PC-3 (cell line): ENCODE results near the gene RECQL5. TPM values are rescaled to one million over a fixed set of nuclear protein-coding genes. Genes with fewer than 3 reads are reported as not detected.

Source experiments
- ATAC-seq: fragments of 200-7000 bp; cut with Tn5 transposase; 2 replicates; pipeline ENCODE4 v1.9.1; 2020; ENCODE audit warnings: mild to moderate bottlenecking, moderate library complexity
- BruUV-seq: library from RNA; stranded (reverse); fragments of 400-500 nt; replicated peaks from 2 replicates; lab custom pipeline; 2021; lab: Mats Ljungman, UMichigan
- CTCF ChIA-PET: fragments of 300-600 bp; sonication (Branson Sonifier 250); formaldehyde crosslinking; loops from one replicate; lab custom pipeline; 2022; ENCODE audit warnings: antibody characterized with exemption; lab: Charles Lee
- POLR2A ChIA-PET: fragments of 300-600 bp; sonication (Branson Sonifier 250); formaldehyde crosslinking; loops from one replicate; lab custom pipeline; 2022; ENCODE audit warnings: antibody characterized with exemption; ENCODE audit not compliant: unreplicated experiment; lab: Charles Lee
- DNase-seq: peaks from one replicate; pipeline ENCODE4 v3.0.0-alpha.2; 2015
- H2AFZ ChIP-seq: fragments of 300-600 bp; sonication (generic); 2 replicates; pipeline ENCODE4 v1.6.0; 2016; ENCODE audit warnings: antibody characterized with exemption, low read length
- H3F3A ChIP-seq: fragments of 300-600 bp; sonication (generic); one replicate; pipeline ENCODE4 v1.6.0; 2017; ENCODE audit warnings: antibody characterized with exemption, low read length, control low read depth, mild to moderate bottlenecking; ENCODE audit not compliant: unreplicated experiment
- H3K27ac ChIP-seq: fragments of 300-600 bp; sonication (generic); 2 replicates; pipeline ENCODE4 v1.5.1; 2016; ENCODE audit warnings: mild to moderate bottlenecking, low read length
- H3K27me3 ChIP-seq: fragments of 300-600 bp; sonication (generic); 2 replicates; pipeline ENCODE4 v1.6.1; 2016; ENCODE audit warnings: low read length, mixed read lengths
- H3K36me3 ChIP-seq: fragments of 300-600 bp; sonication (generic); 2 replicates; pipeline ENCODE4 v1.6.1; 2016; ENCODE audit warnings: low read depth, mixed run types, low read length, mixed read lengths
- H3K4me1 ChIP-seq: fragments of 300-600 bp; sonication (generic); 2 replicates; pipeline ENCODE4 v1.5.1; 2016; ENCODE audit warnings: low read length; ENCODE audit not compliant: insufficient read depth
- H3K4me2 ChIP-seq: fragments of 300-600 bp; sonication (generic); 2 replicates; pipeline ENCODE4 v1.6.0; 2016; ENCODE audit warnings: low read length
- H3K4me3 ChIP-seq: fragments of 300-600 bp; sonication (generic); 2 replicates; pipeline ENCODE4 v1.5.1; 2016; ENCODE audit warnings: mild to moderate bottlenecking, low read length, mixed read lengths
- H3K79me2 ChIP-seq: fragments of 300-600 bp; sonication (generic); 2 replicates; pipeline ENCODE4 v1.6.1; 2017; ENCODE audit warnings: low read length, mixed read lengths
- H3K9ac ChIP-seq: fragments of 300-600 bp; sonication (generic); 2 replicates; pipeline ENCODE4 v1.6.0; 2016; ENCODE audit warnings: mild to moderate bottlenecking, low read length
- H3K9me2 ChIP-seq: fragments of 300-600 bp; sonication (generic); replicated peaks from 2 replicates; pipeline ENCODE4 v1.6.1; 2016; ENCODE audit warnings: mixed run types, low read length, mixed read lengths
- H3K9me3 ChIP-seq: fragments of 300-600 bp; sonication (generic); 2 replicates; pipeline ENCODE4 v1.6.1; 2016; ENCODE audit warnings: low read length, mixed read lengths
- H4K20me1 ChIP-seq: fragments of 300-600 bp; sonication (generic); 2 replicates; pipeline ENCODE4 v1.6.1; 2016; ENCODE audit warnings: low read length, mixed read lengths
- EZH2 ChIP-seq: fragments of 300-600 bp; sonication (generic); IDR thresholded peaks from one replicate; pipeline ENCODE4 v1.6.1; 2017; ENCODE audit warnings: antibody characterized with exemption, mild to moderate bottlenecking, low read length; ENCODE audit not compliant: unreplicated experiment
- EZH2phosphoT487 ChIP-seq: fragments of 300-600 bp; sonication (generic); IDR thresholded peaks from 2 replicates; pipeline ENCODE4 v1.6.1; 2018; ENCODE audit warnings: mild to moderate bottlenecking, antibody characterized with exemption, low read length, borderline replicate concordance
- intact Hi-C: fragments of 100-400 bp; cut with micrococcal nuclease; formaldehyde crosslinking; loops from 2 replicates; pipeline ENCODE4 v1.9.0; 2023
- total RNA-seq: library from RNA; depleted of rRNA; stranded (reverse); fragments of >200 nt; gene quantifications from 2 replicates; pipeline ENCODE4 v1.2.3, GENCODE V29; 2014
- TF ChIP-seq, protein P1 (sequence below): fragments of 300-600 bp; sonication (generic); conservative IDR thresholded peaks from 2 replicates; pipeline ENCODE4 v1.5.1; 2017; ENCODE audit warnings: antibody characterized with exemption, low read depth, mild to moderate bottlenecking, low read length

RECQL5 gene
- total RNA-seq, 1 experiment from 2014 or later = 54.2 TPM

DNA sequence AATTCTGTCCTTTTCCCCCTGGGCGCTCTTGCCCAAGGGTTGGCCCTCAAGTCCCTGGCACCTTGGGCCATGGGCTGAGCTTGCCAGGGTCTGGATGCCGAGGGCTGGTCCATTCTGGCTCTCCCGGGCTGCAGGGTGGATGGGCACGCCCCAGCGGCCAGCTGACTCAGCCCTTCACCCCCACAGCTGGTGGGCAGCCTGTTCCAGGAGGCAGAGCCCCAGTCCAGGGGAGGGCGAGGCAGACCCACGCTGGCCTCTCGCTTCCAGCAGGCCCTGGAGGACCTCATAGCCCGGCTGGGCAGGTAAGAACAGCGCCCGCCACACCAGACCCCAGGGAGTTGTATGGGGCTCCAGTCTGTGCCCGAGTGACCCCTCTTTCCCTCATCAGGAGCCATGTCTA lies 64.3 kb downstream of the RECQL5 start:
- Histone ChIP-seq H3K4me1 (peaks cover 27% of the 10 kb centered on the region), H3K4me2 (no peak overlapping the region), H3K9me2 (no peaks in the 10 kb centered on the region), H2AFZ (no peak overlapping the region), H3K36me3 (no peaks in the 10 kb centered on the region), H4K20me1 (no peaks in the 10 kb centered on the region), H3K27me3 (no peaks in the 10 kb centered on the region), H3K9me3 (no peaks in the 10 kb centered on the region), H3F3A (no peaks in the 10 kb centered on the region), H3K9ac (no peak overlapping the region), H3K79me2 (no peaks in the 10 kb centered on the region), H3K27ac (no peak overlapping the region), H3K4me3 (no peak overlapping the region)
- TF ChIP-seq, protein P1, sequence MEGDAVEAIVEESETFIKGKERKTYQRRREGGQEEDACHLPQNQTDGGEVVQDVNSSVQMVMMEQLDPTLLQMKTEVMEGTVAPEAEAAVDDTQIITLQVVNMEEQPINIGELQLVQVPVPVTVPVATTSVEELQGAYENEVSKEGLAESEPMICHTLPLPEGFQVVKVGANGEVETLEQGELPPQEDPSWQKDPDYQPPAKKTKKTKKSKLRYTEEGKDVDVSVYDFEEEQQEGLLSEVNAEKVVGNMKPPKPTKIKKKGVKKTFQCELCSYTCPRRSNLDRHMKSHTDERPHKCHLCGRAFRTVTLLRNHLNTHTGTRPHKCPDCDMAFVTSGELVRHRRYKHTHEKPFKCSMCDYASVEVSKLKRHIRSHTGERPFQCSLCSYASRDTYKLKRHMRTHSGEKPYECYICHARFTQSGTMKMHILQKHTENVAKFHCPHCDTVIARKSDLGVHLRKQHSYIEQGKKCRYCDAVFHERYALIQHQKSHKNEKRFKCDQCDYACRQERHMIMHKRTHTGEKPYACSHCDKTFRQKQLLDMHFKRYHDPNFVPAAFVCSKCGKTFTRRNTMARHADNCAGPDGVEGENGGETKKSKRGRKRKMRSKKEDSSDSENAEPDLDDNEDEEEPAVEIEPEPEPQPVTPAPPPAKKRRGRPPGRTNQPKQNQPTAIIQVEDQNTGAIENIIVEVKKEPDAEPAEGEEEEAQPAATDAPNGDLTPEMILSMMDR = no peak
- TF ChIP-seq EZH2phosphoT487 = no peak
- TF ChIP-seq EZH2 = no peak
- no TSS peak for BruUV-seq
- ChIA-PET CTCF (interaction anchor here (1.4 kb wide), 1 partner anchor 77 kb away, joined by 5 read pairs; the partner anchor contains the start of gene LLGL2), POLR2A (interaction anchor here (0.6 kb wide), 1 partner anchor 9 kb away, joined by 5 read pairs; no protein-coding TSS in a partner anchor)
- DNase-seq (no peak), ATAC-seq (no peak)
- intact Hi-C loops = no loop called here

- CTCF ChIA-PET = interaction anchor here (0.6 to 1.9 kb wide), 10 partner anchors 10 to 176 kb away, joined by 4 to 22 read pairs (median 6); partner anchors contain the start of genes LLGL2, SMIM5 and TSEN54
- intact Hi-C loops = no loop called here
- Histone ChIP-seq H3K9me3 (no peaks in the 10 kb centered on the region), H3K27me3 (no peaks in the 10 kb centered on the region), H3K4me2 (peak overlapping the region; percentile 7; the same call in 1 of the 2 replicates), H3K79me2 (no peaks in the 10 kb centered on the region), H3K4me1 (peaks cover 27% of the 10 kb centered on the region), H3K27ac (no peak overlapping the region), H4K20me1 (no peaks in the 10 kb centered on the region), H3F3A (no peaks in the 10 kb centered on the region), H2AFZ (0 out of 2 replicates have a peak overlapping the region, but pooled peaks have one; percentile 11), H3K36me3 (no peaks in the 10 kb centered on the region), H3K9me2 (no peaks in the 10 kb centered on the region), H3K9ac (no peak overlapping the region), H3K4me3 (no peak overlapping the region)
- no TSS peak for BruUV-seq
- peak; percentile 77 for DNase-seq
- peak; percentile 54 for ATAC-seq
- TF ChIP-seq EZH2 (no peak), EZH2phosphoT487 (no peak)
- TF ChIP-seq, protein P1 = peak; percentile 95
- POLR2A ChIA-PET = interaction anchor here (0.6 kb wide), 1 partner anchor 730 kb away, joined by 14 read pairs; no protein-coding TSS in a partner anchor
These were observed 65.6 kb downstream of the RECQL5 start for GRCh38 chr17:75601057-75601987.
